GM18951 (cell line): ENCODE results near the gene ASNSD1.

Experiments
- POLR2A ChIP-seq: IDR thresholded peaks from 4 replicates; pipeline ENCODE4 v1.6.1; 2011; ENCODE audit warnings: mild to moderate bottlenecking; ENCODE audit not compliant: insufficient read length, insufficient read depth; ENCODE audit errors: extremely low read depth
- in situ Hi-C: fragments of 300-500 bp; cut with MboI; formaldehyde crosslinking; loops from one replicate; pipeline ENCODE4 v1.12.0; 2022; ENCODE audit warnings: low sequenced_read_pairs, mixed read lengths, inconsistent platforms; ENCODE audit not compliant: unreplicated experiment

The ASNSD1 gene

DNA sequence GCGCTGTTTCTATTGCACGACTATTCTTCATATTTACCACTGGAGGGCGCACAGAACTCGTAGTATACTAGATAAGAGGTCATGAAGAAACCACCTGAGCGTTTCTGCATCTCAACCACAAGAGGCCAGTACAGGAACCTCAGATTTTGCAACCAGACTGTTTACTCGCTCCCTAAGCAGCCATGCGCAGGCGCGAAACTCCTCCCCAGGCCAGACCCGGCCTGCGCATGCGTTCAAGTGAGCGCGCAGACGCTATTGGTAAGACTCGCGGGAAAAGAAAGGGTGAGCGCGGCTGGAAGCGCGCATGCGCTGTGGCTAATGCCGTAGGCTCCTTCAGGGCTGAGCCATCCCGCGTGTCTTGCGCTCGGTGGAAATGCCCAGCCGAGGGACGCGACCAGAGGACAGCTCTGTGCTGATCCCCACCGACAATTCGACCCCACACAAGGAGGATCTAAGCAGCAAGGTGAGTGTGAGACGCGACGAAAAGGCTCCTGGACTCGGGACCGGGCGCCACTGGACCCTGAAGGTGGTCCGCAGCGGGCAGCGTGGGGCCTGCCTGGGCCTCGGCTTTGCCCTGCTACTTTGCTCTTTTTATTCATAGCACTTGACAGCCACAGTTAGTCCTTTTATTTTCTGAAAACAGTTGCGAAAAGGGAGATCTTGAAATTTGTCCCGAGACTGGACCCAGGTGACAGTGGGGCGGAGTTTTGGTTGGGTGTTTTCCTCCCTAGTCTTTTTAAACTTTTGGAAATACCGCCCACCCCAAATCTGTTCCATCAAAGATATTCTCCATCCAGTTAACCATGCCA is at the start of gene ASNSD1:
ASNSD1 (plus strand) TSS at position 312 of the 809 bp plus-strand sequence. CDS start 4,674 bp downstream, outside the sequence.
- in situ Hi-C loops = loop anchor here (25.0 kb wide), 2 partner anchors 101 to 401 kb away; partner anchors contain the start of genes MSTN and OSGEPL1
- TF ChIP-seq POLR2A = peak; percentile 95

DNA sequence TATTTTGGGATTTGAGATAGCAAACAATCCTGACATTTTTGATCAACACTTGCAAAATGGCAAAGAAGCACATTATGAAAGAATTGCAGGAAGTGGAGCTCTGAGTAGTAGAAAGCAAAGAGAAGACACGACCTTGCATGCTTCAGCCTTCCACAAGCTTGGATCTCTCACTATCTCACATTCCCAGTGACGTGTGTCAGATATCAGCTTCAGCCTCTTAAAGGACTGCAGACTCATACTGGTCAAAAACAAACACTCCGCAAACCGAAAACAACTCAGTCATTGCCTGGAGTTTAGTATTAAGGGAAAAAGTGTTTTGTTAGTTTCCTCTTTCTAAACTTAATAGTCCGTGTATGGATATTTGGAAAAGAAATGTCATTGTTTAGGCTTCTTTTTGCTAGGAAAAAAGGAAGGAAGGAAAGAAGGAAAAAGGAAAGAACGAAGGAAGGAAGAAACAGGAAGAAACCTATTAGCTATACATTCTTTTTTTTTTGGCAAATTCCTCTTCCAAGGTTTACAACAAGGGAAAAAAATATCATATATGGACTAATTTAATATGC is 48.1 kb upstream of the ASNSD1 start:
- TF ChIP-seq POLR2A = no peak
- in situ Hi-C loops = no loop called here

DNA sequence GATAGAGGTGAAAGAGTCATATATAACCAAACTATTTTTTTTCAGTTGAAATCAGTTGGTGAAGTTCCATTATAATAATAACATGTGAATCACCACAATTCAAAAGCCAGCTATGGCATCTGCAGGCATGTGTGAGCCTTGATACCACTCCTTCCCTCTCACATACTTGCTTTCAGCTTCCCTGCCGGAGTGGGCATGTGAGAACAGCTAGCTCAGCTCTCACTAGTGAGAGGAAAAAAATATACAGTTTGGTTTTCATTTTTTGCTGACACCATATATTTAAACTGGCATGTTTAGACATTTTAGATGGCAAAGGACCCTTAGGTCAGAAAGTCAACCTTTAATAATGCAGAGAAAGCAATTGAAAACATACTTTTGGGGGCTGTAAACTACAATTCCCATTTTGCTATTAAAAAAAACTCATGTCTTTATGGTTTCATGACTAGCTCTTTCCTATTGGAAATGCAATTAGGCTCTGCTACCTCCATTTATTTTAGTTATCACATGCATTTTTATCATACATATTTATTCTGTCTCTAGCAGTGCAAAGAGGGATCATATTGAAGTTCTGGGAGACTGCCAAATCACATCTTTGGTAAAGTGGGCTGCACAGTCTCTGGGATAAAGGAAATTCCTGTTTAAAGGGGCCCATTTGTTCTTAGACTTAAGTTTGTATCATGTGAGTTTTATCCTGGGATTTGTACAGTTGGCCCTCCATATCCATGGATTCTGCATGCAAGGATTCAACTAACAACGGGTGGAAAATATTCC is 47.4 kb upstream of the ASNSD1 start:
- TF ChIP-seq POLR2A = no peak
- in situ Hi-C loops = no loop called here

DNA sequence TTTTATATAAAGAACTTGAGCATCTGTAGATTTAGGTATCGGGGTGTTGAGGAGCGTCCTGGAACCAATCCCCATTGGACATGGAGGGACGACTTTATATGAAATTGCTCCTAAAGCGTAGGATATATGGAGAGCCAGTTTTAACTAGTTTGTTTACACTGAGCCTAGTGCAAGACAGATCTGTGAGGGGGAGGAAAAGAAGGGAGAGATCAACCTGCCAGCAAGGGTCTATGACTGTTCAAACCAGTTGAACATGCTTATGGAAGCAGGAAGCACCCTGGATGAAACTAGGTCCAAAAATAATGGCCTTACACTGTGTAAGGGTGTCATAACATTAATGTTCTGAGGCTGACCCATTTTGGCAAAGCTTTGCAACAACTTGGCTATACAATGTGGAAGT is 46.7 kb upstream of the ASNSD1 start:
- no peak for TF ChIP-seq POLR2A
- in situ Hi-C loops = no loop called here

DNA sequence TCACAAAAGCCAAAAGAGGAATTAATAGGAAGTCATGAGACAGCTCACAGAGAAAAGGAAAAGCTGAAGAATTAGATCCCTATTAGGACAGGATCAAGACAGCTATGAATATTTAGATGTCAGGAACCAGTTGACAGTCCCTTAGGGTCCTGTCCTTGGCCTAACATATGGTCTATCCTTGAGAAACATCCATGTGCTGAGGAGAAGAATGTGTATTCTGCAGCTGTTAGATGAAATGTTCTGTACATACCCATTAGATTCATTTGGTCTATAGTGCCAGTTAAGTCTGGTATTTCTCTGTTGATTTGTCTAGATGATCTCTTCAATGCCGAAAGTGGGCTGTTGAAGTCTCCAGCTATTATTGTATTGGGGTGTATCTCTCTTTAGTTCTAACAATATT is 43.1 kb upstream of the ASNSD1 start:
- in situ Hi-C loops = no loop called here
- TF ChIP-seq POLR2A = no peak

DNA sequence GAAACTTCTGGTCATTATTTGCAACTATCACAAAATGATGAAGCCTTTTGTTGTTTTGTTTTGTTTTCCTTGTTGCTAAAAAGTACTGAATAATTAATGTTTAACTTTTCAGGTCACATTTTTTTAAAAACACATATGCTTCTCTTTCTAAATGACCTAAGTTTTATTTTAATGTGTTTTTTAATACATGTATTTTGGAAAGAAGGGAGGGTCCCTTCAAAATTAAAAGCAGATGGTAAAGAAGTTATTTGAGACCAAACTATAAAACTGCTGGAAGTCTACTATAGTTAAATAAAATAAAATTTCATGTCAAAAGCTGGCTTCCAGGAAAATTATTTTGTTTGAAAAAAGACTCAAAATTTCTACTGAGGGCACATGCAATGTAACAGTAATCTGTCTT is 39.5 kb upstream of the ASNSD1 start:
- TF ChIP-seq POLR2A = no peak
- in situ Hi-C loops = no loop called here

- in situ Hi-C loops = no loop called here
Observed at GRCh38 chr2:189623049-189623448, 38.2 kb upstream of the ASNSD1 start.

DNA sequence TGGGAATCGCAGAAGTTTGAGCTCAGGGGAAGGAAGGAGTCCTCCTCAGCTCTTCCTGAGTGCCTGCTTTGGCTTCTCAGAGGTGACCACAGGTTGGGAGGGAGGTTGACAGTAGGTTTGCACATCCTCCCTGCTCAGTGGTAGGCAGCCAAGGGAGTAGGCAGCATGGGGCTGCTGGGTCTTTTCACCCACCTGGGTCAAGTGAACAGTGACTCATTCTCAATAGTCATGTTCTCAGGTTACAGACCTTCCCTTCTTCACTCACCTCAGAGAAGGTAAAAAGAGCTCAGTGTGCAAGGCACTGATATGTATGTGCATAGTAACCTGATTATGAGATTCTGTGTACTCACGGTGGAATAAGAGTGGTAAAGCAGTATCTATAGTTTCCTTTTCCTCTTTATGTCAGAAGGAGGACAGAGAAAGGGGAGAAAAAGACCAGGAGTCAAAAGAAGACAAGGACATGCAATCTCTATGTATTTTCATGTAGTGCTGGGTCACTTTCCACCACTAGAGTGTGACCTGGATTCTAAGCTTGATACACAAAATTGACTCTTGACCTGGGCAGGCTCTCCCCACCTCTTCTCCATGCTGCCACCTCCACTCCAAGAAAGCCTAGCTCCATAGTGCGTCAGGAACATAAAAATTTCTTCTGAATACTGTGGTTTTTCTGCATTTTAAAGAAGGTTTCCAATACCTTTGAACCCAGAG is 36.5 kb upstream of the ASNSD1 start:
- TF ChIP-seq POLR2A = no peak
- in situ Hi-C loops = no loop called here

More at GRCh38 chr2:189623049-189623448, 38.2 kb upstream of the ASNSD1 start:
- no peak for TF ChIP-seq POLR2A

DNA sequence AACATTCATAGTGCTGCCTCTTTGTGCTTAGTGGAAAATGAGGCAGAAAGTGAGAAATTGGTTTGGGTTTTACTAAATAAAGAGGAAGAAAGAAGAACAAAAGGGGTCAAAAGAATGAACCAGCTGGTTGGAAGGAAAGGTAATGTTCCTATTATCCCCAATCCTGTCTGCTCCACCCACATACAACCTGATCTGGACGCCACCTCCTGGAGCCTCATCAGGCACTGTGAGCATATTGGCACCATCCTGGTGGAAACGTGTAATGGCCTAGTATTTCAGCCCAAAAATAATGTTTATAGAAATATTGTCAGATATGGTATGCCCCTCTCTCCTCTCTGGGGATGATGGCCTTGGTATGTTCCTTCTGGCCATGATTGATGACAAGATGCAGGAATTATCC is 35.6 kb upstream of the ASNSD1 start:
- in situ Hi-C loops = no loop called here
- no peak for TF ChIP-seq POLR2A

- TF ChIP-seq POLR2A = no peak
- in situ Hi-C loops = no loop called here
Observed at GRCh38 chr2:189627789-189628188, 33.5 kb upstream of the ASNSD1 start.

- no peak for TF ChIP-seq POLR2A
- in situ Hi-C loops = no loop called here
Observed at GRCh38 chr2:189628817-189629530, 32.3 kb upstream of the ASNSD1 start.

DNA sequence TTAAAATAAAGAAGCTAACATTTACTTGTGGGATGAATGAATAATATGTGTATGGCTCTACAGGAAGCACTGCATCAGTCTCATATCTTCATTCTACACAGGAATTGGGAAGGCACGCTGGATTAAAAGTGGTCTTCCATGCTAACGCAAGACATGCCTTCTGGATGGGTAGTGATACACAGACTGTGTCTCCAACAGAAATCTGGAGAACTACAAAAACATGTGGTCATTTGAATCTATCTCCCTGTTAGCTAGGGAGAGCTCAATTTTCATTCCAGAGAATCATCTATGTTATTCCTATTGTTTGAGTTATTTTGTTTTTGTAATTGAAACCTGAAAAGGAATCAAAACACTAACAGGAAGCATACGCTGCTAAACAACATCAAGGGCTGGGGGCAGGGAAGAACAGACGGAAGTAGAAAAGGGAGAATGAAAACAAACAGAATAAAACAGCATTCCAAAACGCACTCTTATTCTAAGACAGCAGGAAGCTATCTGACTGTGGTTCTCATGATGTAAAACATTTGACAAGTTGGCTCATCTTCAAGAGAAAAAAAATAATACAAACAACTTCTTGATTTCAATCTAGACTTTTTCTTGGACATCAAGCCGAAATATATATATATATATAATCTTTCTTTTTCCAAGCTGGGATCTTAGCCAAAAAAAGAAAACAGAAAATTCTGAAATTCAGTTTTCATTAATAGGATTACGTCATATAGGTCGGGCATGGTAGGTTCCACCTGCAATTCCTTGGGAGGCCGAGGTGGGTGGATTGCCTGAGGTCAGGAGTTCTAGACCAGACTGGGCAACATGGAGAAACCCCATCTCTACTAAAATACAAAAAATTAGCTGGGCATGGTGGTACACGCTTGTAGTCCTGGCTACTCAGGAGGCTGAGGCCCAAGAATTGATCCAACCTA is 31.5 kb upstream of the ASNSD1 start:
- no peak for TF ChIP-seq POLR2A
- in situ Hi-C loops = no loop called here

DNA sequence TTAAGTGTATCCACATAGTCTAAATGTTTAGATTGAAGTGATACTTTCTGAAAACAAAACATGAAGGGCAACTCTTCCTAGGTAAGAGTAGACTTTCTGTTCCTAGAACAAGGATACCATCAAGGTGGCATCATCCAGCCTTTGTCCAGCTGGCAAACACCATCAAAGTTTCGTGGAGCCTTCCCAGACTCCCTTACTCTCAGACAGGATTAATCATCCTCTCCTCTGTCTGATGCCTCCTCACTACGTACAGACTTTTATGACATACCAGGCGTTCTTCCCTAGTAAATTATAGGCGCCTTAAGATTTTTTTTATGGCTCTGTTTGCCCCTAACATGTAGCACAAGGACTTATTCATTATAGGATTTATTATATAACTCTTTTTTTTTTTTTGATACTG is 29.4 kb upstream of the ASNSD1 start:
- in situ Hi-C loops = no loop called here
- TF ChIP-seq POLR2A = no peak
